RWPE2 (cell line): ENCODE measurements around the gene OPA1.
A peak's percentile ranks its signal among the peaks of the same experiment; 100 is the strongest.

Experiments
- ATAC-seq: fragments of 200-7000 bp; cut with Tn5 transposase; 3 replicates; pipeline ENCODE4 v1.9.1; 2021; ENCODE audit warnings: low read depth
- DNase-seq: peaks from one replicate; pipeline ENCODE4 v3.0.0-alpha.2; 2020; ENCODE audit warnings: low spot score
- H3K27ac ChIP-seq: fragments of 450-650 bp; 2 replicates; pipeline ENCODE4 v1.5.1; 2017; ENCODE audit warnings: mild to moderate bottlenecking; ENCODE audit not compliant: poor library complexity, severe bottlenecking
- H3K27me3 ChIP-seq: fragments of 250-450 bp; sonication (Bioruptor Pico); 2 replicates; pipeline ENCODE4 v1.5.1; 2021; ENCODE audit warnings: mild to moderate bottlenecking, moderate library complexity; ENCODE audit not compliant: insufficient read depth, poor library complexity, severe bottlenecking
- H3K36me3 ChIP-seq: fragments of 250-450 bp; sonication (Bioruptor Pico); 2 replicates; pipeline ENCODE4 v1.5.1; 2020; ENCODE audit warnings: low read depth, mild to moderate bottlenecking, moderate library complexity
- H3K4me1 ChIP-seq: fragments of 250-450 bp; sonication (Bioruptor Pico); 2 replicates; pipeline ENCODE4 v1.5.1; 2021; ENCODE audit warnings: mild to moderate bottlenecking, moderate library complexity; ENCODE audit not compliant: insufficient read depth, poor library complexity, severe bottlenecking
- H3K4me3 ChIP-seq: fragments of 250-450 bp; sonication (Bioruptor Pico); 2 replicates; pipeline ENCODE4 v1.5.1; 2021; ENCODE audit warnings: mild to moderate bottlenecking, moderate library complexity; ENCODE audit not compliant: severe bottlenecking
- H3K9me3 ChIP-seq: fragments of 250-450 bp; sonication (Bioruptor Pico); 2 replicates; pipeline ENCODE4 v1.5.1; 2021; ENCODE audit warnings: mild to moderate bottlenecking, moderate library complexity; ENCODE audit not compliant: severe bottlenecking
- CTCF ChIP-seq: fragments of 450-650 bp; IDR thresholded peaks from one replicate; pipeline ENCODE4 v1.5.1; 2017; ENCODE audit warnings: mild to moderate bottlenecking, moderate library complexity; ENCODE audit not compliant: poor library complexity, severe bottlenecking

OPA1 gene

GRCh38 chr3:193569119-193569518 is 23.9 kb upstream of the OPA1 start:
- no peaks in the 10 kb centered on the region for H3K4me1 ChIP-seq
- no peaks in the 10 kb centered on the region for H3K9me3 ChIP-seq
- H3K36me3 ChIP-seq, result no peaks in the 10 kb centered on the region
- no peak overlapping the region for H3K27ac ChIP-seq
- no peak overlapping the region for H3K4me3 ChIP-seq
- TF ChIP-seq CTCF, result no peak
- DNase-seq, result no peak
- no peaks in the 10 kb centered on the region for H3K27me3 ChIP-seq
- no peak for ATAC-seq

GRCh38 chr3:193572426-193572908 is 20.5 kb upstream of the OPA1 start:
- ATAC-seq (peak; percentile 85), DNase-seq (no peak)
- H3K9me3 ChIP-seq, result no peaks in the 10 kb centered on the region

GRCh38 chr3:193573403-193574191 is 19.4 kb upstream of the OPA1 start:
- Histone ChIP-seq H3K27ac (no peak overlapping the region), H3K9me3 (no peaks in the 10 kb centered on the region), H3K4me1 (no peaks in the 10 kb centered on the region), H3K36me3 (no peaks in the 10 kb centered on the region), H3K27me3 (no peaks in the 10 kb centered on the region), H3K4me3 (no peak overlapping the region)
- no peak for TF ChIP-seq CTCF
- no peak for ATAC-seq
- DNase-seq, result no peak

More at GRCh38 chr3:193572426-193572908, 20.5 kb upstream of the OPA1 start:
- Histone ChIP-seq H3K36me3 (no peaks in the 10 kb centered on the region), H3K27ac (no peak overlapping the region), H3K4me3 (no peak overlapping the region), H3K4me1 (no peaks in the 10 kb centered on the region), H3K27me3 (no peaks in the 10 kb centered on the region)
- peak; percentile 86 for TF ChIP-seq CTCF

- no peak overlapping the region for H3K27ac ChIP-seq
- H3K36me3 ChIP-seq, result no peaks in the 10 kb centered on the region
- no peaks in the 10 kb centered on the region for H3K27me3 ChIP-seq
- H3K9me3 ChIP-seq, result no peaks in the 10 kb centered on the region
- H3K4me1 ChIP-seq, result no peaks in the 10 kb centered on the region
- no peak for DNase-seq
- ATAC-seq, result 0 out of 3 replicates have a peak, but pooled peaks have one; percentile 19
- no peak overlapping the region for H3K4me3 ChIP-seq
- no peak for TF ChIP-seq CTCF
Observed at GRCh38 chr3:193574488-193575070, 18.4 kb upstream of the OPA1 start.

GRCh38 chr3:193585530-193585929 is 7.5 kb upstream of the OPA1 start:
- Histone ChIP-seq H3K27me3 (no peaks in the 10 kb centered on the region), H3K36me3 (no peaks in the 10 kb centered on the region), H3K27ac (peak overlapping the region; percentile 32), H3K4me3 (peak overlapping the region; percentile 8), H3K4me1 (peaks cover 15% of the 10 kb centered on the region), H3K9me3 (no peaks in the 10 kb centered on the region)
- ATAC-seq (no peak), DNase-seq (no peak)
- TF ChIP-seq CTCF, result no peak
